SK-N-SH (cell line): ENCODE measurements around the gene TSC22D1.

Experiments
- CTCF ChIP-seq: fragments of 200-600 bp; sonication (generic); IDR thresholded peaks from 2 replicates; pipeline ENCODE4 v1.6.1; 2017; ENCODE audit warnings: antibody characterized with exemption, mild to moderate bottlenecking, moderate library complexity
- EZH2phosphoT487 ChIP-seq: fragments of 200-600 bp; sonication (generic); IDR thresholded peaks from 2 replicates; pipeline ENCODE4 v1.6.1; 2017; ENCODE audit warnings: low read depth, mixed run types, mild to moderate bottlenecking, antibody characterized with exemption, moderate library complexity, borderline replicate concordance
- FOXM1 ChIP-seq: IDR thresholded peaks from 2 replicates; pipeline ENCODE4 v1.4.0; 2012; ENCODE audit warnings: low read depth, mild to moderate bottlenecking
- GABPA ChIP-seq: IDR thresholded peaks from 2 replicates; pipeline ENCODE4 v1.4.0; 2012; ENCODE audit warnings: low read depth, mild to moderate bottlenecking
- POLR2AphosphoS5 ChIP-seq: IDR thresholded peaks from 2 replicates; pipeline ENCODE4 v1.6.1; 2012; ENCODE audit warnings: low read depth, low read length
- RCOR1 ChIP-seq: fragments of 150-350 bp; IDR thresholded peaks from 2 replicates; pipeline ENCODE4 v1.6.1; 2017; ENCODE audit warnings: antibody characterized with exemption, low read length
- RFX5 ChIP-seq: IDR thresholded peaks from 2 replicates; pipeline ENCODE4 v1.6.1; 2012; ENCODE audit warnings: mild to moderate bottlenecking, improper control_type of control experiment, low read length
- SIN3A ChIP-seq: IDR thresholded peaks from 2 replicates; pipeline ENCODE4 v1.6.1; 2012; ENCODE audit warnings: low read depth, mild to moderate bottlenecking, low read length, moderate library complexity, borderline replicate concordance
- YY1 ChIP-seq: IDR thresholded peaks from 2 replicates; pipeline ENCODE4 v1.4.0; 2012; ENCODE audit warnings: low read depth, mild to moderate bottlenecking

DNA sequence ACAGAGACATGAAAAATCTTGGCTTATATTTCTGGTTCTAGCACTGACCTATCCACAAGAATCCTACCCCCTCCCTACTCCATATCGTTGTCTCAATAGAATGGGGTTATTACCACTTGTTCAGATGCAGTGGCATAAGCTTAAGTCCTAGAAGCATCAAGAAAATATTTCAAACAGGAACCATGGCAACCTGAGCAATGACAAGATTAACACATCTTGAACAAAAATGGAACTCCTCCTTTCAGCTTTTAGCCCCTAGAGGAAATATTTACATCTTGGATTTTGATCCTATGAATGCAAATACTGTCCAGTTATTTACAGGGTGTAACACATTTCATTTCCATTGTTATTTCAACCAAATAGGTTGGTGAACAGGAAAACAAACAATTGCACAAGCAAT, 46.1 kb upstream of the TSC22D1 start:
- no peak for TF ChIP-seq CTCF
- no peak for TF ChIP-seq SIN3A
- no peak for TF ChIP-seq EZH2phosphoT487
- no peak for TF ChIP-seq POLR2AphosphoS5
- TF ChIP-seq GABPA: no peak
- TF ChIP-seq FOXM1: no peak
- no peak for TF ChIP-seq RFX5
- no peak for TF ChIP-seq RCOR1
- TF ChIP-seq YY1: no peak
